Left lobe of liver (tissue), 2 donors: ENCODE results near the gene DAB1. TPM values are rescaled to one million over a fixed set of nuclear protein-coding genes. Genes with fewer than 3 reads are reported as not detected.

ENCODE experiments used
- ATAC-seq: fragments of 200-7000 bp; cut with Tn5 transposase; one replicate; pipeline ENCODE4 v1.9.1; 2020; ENCODE audit warnings: mild to moderate bottlenecking, moderate library complexity
- DNase-seq: peaks from one replicate; pipeline ENCODE4 v3.0.0-alpha.2; 2020; ENCODE audit warnings: low spot score
- total RNA-seq: library from RNA; stranded (reverse); gene quantifications from one replicate; pipeline ENCODE4 v1.2.1, GENCODE V29; 2021
- donor health status: DM: no; HTN: no; CAD: no; lungs with moderate emphysema.
- donor health status: DM: no; HTN: yes; CAD: no.

DAB1 gene
- total RNA-seq, 1 donor from 2014 or later: 1.4 TPM

GRCh38 chr1:57324388-57324787 lies 99.5 kb downstream of the DAB1 start:
- no peak for DNase-seq
- ATAC-seq: no peak

- ATAC-seq: no peak
- no peak for DNase-seq
These were observed 102.1 kb downstream of the DAB1 start for GRCh38 chr1:57321776-57322175.

- ATAC-seq (no peak), DNase-seq (no peak)
These were observed 104.1 kb downstream of the DAB1 start for GRCh38 chr1:57319791-57320190.

- DNase-seq (no peak), ATAC-seq (no peak)
These were observed 104.7 kb downstream of the DAB1 start for GRCh38 chr1:57319165-57319564.

- no peak for ATAC-seq
- DNase-seq: no peak
These were observed 107.0 kb downstream of the DAB1 start for GRCh38 chr1:57316861-57317260.

- DNase-seq (no peak), ATAC-seq (no peak)
These were observed 107.6 kb downstream of the DAB1 start for GRCh38 chr1:57316291-57316690.

GRCh38 chr1:57312869-57313268 lies 111.0 kb downstream of the DAB1 start:
- DNase-seq (no peak), ATAC-seq (no peak)

- no peak for DNase-seq
These were observed 112.4 kb downstream of the DAB1 start for GRCh38 chr1:57311411-57311810.

GRCh38 chr1:57311006-57311405 lies 112.9 kb downstream of the DAB1 start:
- DNase-seq (peak; percentile 50), ATAC-seq (peak; percentile 92)

More at GRCh38 chr1:57311411-57311810, 112.4 kb downstream of the DAB1 start:
- ATAC-seq: peak; percentile 37

GRCh38 chr1:57309630-57310029 lies 114.2 kb downstream of the DAB1 start:
- DNase-seq: no peak
- no peak for ATAC-seq

- peak; percentile 44 for ATAC-seq
- no peak for DNase-seq
These were observed 116.3 kb downstream of the DAB1 start for GRCh38 chr1:57307392-57308170.

- DNase-seq (no peak), ATAC-seq (no peak)
These were observed 119.3 kb downstream of the DAB1 start for GRCh38 chr1:57304591-57304990.

- ATAC-seq (no peak), DNase-seq (no peak)
These were observed 120.9 kb downstream of the DAB1 start for GRCh38 chr1:57302812-57303596.

GRCh38 chr1:57300186-57300585 lies 123.7 kb downstream of the DAB1 start:
- ATAC-seq: no peak

GRCh38 chr1:57296726-57297250 lies 127.1 kb downstream of the DAB1 start:
- ATAC-seq (no peak), DNase-seq (no peak)

More at GRCh38 chr1:57300186-57300585, 123.7 kb downstream of the DAB1 start:
- DNase-seq: no peak

- no peak for DNase-seq
- ATAC-seq: no peak
These were observed 128.5 kb downstream of the DAB1 start for GRCh38 chr1:57295326-57295725.

- no peak for DNase-seq
- ATAC-seq: no peak
These were observed 129.7 kb downstream of the DAB1 start for GRCh38 chr1:57294177-57294576.

GRCh38 chr1:57293214-57293613 lies 130.6 kb downstream of the DAB1 start:
- ATAC-seq: no peak
- no peak for DNase-seq

GRCh38 chr1:57289781-57290180 lies 134.1 kb downstream of the DAB1 start:
- DNase-seq: no peak
- ATAC-seq: no peak

- DNase-seq (no peak), ATAC-seq (peak; percentile 43)
These were observed 137.9 kb downstream of the DAB1 start for GRCh38 chr1:57285992-57286391.

- no peak for DNase-seq
- no peak for ATAC-seq
These were observed 141.4 kb downstream of the DAB1 start for GRCh38 chr1:57282411-57282810.

GRCh38 chr1:57281324-57281723 lies 142.5 kb downstream of the DAB1 start:
- DNase-seq (peak; percentile 91), ATAC-seq (peak; percentile 76)
